HG02973 (cell line): ENCODE data around the gene RPRD1A.
"Not testable (repeated sequence)": the region's sequence is repeated elsewhere in the genome, so short reads cannot be mapped to it uniquely, and the experiment has no call there.

Source experiments
- ATAC-seq: cut with Tn5 transposase; IDR thresholded peaks from one replicate; pipeline ENCODE4 v1.9.1; 2021; ENCODE audit warnings: moderate library complexity; ENCODE audit not compliant: unreplicated experiment

The RPRD1A gene

GRCh38 chr18:36067055-36067957 is at the start of gene RPRD1A:
Gene RPRD1A (minus strand): TSS chr18:36067559. CDS start chr18:36067404, 155 bp downstream.
- peak; percentile 91 for ATAC-seq

GRCh38 chr18:36116771-36117170 is 49.4 kb upstream of the RPRD1A start:
- ATAC-seq, result not testable (repeated sequence)

- no peak for ATAC-seq
These were observed 47.4 kb upstream of the RPRD1A start for GRCh38 chr18:36114738-36115137.

GRCh38 chr18:36114251-36114650 is 46.9 kb upstream of the RPRD1A start:
- no peak for ATAC-seq

- ATAC-seq, result no peak
These were observed 44.9 kb upstream of the RPRD1A start for GRCh38 chr18:36112302-36112701.

GRCh38 chr18:36109737-36110136 is 42.4 kb upstream of the RPRD1A start:
- ATAC-seq, result no peak

- ATAC-seq, result no peak
These were observed 41.2 kb upstream of the RPRD1A start for GRCh38 chr18:36108601-36109000.

GRCh38 chr18:36108196-36108595 is 40.8 kb upstream of the RPRD1A start:
- ATAC-seq, result no peak

GRCh38 chr18:36107477-36107876 is 40.1 kb upstream of the RPRD1A start:
- no peak for ATAC-seq

GRCh38 chr18:36104749-36105148 is 37.4 kb upstream of the RPRD1A start:
- no peak for ATAC-seq

GRCh38 chr18:36101943-36102342 is 34.6 kb upstream of the RPRD1A start:
- ATAC-seq, result no peak

GRCh38 chr18:36099311-36099710 is 32.0 kb upstream of the RPRD1A start:
- no peak for ATAC-seq

GRCh38 chr18:36096955-36097354 is 29.6 kb upstream of the RPRD1A start:
- ATAC-seq, result no peak

GRCh38 chr18:36095936-36096519 is 28.7 kb upstream of the RPRD1A start:
- ATAC-seq, result no peak

GRCh38 chr18:36094431-36094830 is 27.1 kb upstream of the RPRD1A start:
- ATAC-seq, result no peak

- ATAC-seq, result not testable (repeated sequence)
These were observed 24.8 kb upstream of the RPRD1A start for GRCh38 chr18:36092116-36092515.

- ATAC-seq, result no peak
These were observed 21.6 kb upstream of the RPRD1A start for GRCh38 chr18:36089001-36089400.

GRCh38 chr18:36088256-36088655 is 20.9 kb upstream of the RPRD1A start:
- no peak for ATAC-seq

- no peak for ATAC-seq
These were observed 18.8 kb upstream of the RPRD1A start for GRCh38 chr18:36086186-36086585.

GRCh38 chr18:36085195-36085594 is 17.8 kb upstream of the RPRD1A start:
- no peak for ATAC-seq

- no peak for ATAC-seq
These were observed 16.4 kb upstream of the RPRD1A start for GRCh38 chr18:36083729-36084128.

- not testable (repeated sequence) for ATAC-seq
These were observed 13.8 kb upstream of the RPRD1A start for GRCh38 chr18:36081118-36081517.
